HG02571 (cell line): ENCODE data around the gene PCDH15.
"Not testable (repeated sequence)": the region's sequence is repeated elsewhere in the genome, so short reads cannot be mapped to it uniquely, and the experiment has no call there.

ENCODE experiments used
- ATAC-seq: cut with Tn5 transposase; IDR thresholded peaks from one replicate; pipeline ENCODE4 v1.9.1; 2021; ENCODE audit warnings: mild to moderate bottlenecking, moderate library complexity; ENCODE audit not compliant: unreplicated experiment

PCDH15 gene

DNA sequence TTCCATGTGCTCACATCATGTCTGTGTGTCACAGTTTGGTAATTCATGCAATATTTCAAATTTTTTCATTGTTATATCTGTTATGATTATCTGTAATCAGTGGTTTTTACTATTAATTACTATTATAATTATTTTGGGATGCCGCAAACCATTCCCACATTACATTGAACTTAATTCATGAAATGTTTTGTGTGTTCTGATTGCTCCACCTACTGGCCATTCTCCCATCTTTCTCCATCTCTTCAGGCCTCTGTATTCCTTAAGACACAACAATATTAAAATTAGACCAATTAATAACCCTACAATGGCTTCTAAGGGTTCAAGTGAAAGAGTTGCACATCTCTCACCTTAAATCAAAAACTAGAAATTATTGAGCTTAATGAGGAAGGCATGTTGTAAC lies 398.5 kb downstream of the PCDH15 start:
- no peak for ATAC-seq

DNA sequence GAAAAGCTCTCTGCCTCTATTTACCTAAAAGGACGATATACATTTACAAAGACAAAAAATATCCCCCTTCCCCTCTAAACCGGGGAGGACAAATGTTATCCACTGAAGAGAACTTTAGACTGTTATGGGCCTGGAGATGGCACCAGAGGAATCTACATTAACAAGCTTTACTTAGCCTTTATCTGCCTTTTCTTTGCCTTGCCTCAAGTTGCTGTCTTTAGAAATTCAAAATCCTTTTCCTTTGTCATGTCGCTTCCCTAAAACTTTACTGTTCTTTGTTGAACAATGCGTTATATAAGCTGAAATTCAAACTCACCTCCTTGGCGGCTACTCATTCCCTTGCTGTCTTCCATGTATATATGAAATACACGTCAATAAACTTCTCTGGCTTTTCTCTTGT lies 405.0 kb downstream of the PCDH15 start:
- no peak for ATAC-seq

DNA sequence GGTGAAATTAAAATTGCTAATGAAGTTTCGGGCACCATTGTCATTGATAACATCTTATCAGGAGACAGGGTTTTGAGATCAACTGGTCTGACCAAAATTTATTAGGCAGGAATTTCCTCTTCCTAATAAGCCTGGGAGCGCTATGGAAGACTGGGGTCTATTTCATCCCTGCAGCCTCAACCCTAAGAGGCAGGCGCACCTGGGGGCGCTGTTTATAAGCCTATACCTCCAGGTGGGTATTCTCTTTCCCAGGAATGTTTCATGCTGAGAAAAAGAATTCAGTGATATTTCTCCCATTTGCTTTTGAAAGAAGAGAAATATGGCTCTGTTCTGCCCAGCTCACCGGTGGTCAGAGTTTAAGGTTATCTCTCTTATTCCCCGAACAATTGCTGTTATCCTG lies 406.4 kb downstream of the PCDH15 start:
- not testable (repeated sequence) for ATAC-seq

DNA sequence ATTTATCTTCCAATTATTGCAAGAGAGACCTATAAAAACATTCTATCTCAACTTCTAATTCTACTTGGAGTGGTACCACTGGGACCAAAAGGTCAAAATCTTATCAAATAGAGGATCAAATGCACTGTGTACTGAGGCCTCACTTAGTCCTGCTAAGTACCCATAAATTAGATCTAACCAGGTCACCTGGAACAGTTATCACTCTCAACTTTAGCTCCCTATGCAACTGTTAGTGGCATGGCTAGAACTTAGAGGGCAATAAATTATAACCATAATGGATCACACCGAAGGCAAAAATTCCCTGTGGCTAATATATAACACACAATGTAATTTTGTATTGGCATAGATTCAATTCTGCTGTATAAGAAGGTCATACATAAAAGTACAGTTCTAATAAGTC lies 428.9 kb downstream of the PCDH15 start:
- no peak for ATAC-seq

DNA sequence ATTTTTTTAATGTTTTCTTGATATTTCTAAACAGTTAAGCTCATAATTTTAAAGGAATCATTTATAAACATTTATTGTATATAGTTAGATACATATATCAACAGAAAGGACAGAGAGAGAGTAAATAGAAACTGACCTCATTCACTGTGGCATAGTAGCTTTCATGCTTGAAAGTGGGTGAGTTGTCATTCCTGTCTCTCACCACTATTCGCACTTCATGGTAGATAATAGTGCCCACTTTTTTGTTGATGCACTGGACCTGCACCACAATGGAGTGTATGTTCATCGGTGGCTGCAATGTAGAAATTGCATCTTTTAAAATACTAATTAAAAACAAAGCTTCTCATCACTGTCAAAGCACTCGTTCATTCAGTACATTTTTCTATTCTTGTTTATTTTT lies 432.0 kb downstream of the PCDH15 start:
- ATAC-seq = no peak

DNA sequence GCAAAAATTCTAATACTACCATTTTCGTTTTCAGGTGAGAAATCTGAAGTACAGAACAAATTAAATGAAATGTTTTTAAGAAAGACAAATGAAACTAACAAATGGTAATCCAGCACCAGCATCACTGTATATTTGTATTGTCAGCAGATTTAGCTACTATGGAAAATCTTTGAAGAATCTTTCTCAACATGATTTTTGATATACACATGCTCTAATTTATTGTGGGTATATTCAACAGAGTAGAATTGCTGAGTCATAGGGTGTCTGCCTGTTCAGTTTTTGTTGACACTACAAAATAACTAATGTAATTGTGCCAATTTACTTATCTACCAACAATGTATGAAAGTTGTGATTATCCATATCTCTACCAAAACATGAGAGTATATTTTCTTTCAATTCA lies 437.6 kb downstream of the PCDH15 start:
- no peak for ATAC-seq

DNA sequence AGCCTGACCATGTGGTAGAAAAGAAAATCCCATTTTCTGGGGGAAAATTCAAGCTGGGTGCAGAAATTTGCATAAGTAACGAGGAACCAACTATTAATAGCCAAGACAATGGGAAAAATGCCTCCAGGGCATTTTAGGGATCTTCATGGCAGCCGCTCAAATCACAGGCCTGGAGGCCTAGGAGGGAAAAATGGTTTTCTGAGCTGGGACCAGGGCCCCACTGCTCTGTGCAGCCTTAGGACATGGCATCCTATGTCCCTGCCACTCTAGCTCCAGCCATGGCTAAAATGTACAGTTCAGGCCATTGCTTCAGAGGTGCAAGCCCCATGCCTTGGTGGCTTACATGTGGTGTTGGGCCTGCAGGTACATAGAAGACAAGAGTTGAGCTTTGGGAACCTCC lies 459.0 kb downstream of the PCDH15 start:
- ATAC-seq = no peak

DNA sequence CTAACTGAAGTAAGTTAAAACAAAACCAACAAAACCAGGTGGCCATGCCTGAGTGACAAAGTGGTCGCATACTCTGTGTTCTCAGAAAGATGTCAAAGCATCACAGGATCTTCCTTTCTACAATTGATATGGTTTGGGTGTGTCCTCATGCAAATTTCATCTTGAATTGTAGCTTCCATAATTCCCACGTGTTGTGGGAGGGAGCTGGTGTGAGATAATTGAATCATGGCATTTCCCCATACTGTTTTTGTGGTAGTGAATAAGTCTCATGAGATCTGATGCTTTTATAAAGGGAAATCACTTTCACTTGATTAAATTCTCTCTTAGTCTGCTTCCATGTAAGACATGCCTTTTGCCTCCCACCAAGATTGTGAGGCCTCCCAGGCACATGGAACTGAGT lies 465.7 kb downstream of the PCDH15 start:
- no peak for ATAC-seq

DNA sequence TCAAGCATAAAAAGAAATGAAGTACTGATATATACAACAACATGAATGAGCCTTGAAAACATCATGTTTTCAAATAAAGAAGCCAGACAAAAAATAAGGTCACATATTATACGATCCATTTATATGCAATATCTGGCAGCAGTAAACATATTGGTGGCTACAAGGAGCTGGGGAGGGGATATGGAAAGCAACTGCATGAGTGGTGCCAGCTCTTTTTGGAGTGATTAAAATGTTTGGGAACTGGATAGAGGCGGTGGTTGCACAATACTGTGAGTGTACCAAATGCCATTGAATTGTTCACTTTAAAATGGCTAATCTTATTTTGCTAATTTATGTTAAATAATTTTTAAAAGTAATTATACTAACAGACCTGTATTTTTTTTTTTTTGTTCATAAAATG lies 481.7 kb downstream of the PCDH15 start:
- ATAC-seq = no peak

DNA sequence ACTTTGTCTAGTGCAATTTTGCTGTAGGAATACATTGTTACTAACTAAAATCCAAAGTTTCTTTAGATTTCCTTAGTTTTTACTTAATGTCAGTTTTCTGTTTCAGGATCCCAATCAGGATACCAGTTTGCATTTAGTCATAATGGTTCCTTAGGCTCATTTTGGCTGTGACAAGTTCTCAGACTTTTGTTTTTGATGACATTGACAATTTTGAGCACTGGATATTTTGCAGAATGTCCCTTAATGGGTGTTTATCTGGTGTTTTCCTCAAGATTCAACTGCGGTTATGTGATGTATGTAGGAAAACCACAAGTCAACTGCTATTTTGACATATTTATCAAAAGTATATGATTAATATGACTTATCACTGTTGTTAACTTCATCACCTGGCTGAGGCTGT lies 482.6 kb downstream of the PCDH15 start:
- ATAC-seq = no peak

DNA sequence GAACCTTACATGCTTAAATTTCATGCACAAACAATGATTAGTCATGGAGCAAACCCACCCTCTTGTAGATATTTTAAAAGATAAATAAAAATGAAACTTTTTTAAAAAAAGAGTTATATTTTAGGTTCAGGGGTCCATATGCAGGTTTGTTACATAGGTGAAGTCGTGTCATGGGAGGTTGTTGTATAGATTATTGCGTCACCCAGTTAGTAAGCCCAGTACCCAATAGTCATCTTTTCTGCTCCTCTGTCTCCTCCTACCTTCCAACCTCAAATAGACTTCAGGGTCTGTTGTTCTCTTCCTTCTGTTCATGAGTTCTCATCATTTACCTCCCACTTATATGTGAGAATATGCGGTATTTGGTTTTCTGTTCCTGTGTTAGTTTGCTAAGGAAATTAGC lies 486.6 kb downstream of the PCDH15 start:
- ATAC-seq = no peak

DNA sequence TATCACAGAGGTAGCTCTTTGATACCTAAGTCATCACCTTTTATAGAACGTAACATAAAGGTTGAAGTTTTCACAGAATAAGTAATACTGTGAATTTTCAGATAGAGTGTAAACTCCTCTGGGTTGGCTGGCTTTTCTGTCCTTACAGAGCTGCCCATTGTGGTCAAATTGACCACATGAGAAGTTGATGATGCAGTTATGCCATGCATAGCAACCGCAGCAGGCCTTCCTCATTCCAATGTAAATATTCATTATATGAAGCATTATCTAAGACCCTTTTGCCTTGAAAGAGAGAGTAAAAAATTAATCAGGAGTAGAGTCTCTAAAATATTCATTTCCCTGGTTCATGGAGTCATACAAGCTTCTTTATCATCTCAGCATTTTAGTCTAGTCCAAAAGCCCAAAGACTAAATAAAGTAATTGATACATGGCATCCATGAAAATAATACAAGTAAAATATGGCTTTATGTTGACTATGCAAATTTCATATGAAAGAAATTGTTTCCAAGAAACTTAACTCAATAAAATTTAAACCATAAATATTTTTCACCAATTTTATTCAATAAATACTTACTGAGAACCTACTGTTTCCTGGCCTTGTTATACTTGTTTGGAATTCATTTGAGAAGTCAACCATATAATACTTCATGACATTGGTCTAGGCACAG lies 516.4 kb downstream of the PCDH15 start:
- ATAC-seq = no peak

DNA sequence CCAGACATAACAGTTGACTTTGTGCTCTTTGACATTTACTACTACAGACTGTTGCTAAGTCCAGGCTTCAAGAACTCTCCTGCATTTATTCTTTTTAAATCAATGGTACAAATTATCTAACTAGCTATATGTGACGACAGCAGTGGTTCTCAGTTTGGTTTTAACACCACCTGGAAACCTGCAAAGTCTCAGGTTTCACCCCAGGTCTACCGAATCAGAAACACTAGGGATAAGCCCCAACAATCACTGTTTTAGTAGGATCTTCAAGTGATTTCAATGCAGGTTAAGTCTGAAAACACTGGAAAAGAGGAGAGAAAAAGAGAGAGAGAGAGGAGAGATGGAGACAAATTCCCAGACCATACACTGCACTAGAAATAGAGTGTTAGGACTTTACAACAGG lies 519.0 kb downstream of the PCDH15 start:
- ATAC-seq = no peak

DNA sequence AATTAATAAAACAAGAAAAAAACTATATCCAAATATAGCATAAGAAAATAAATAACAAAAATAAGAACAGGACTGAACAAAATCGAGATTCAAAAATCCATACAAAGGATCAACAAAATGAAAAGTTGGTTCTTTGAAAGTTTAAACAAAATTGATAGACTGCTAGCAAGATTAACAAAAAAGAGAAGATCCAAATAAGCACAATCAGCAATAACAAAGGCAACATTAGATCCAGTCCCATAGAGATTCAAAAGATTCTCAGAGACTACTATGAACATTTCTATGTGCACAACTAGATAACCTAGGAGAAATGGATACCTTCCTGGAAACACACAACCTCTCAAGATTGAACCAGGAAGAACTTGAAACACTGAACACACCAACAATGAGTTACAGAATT lies 534.6 kb downstream of the PCDH15 start:
- ATAC-seq = no peak

DNA sequence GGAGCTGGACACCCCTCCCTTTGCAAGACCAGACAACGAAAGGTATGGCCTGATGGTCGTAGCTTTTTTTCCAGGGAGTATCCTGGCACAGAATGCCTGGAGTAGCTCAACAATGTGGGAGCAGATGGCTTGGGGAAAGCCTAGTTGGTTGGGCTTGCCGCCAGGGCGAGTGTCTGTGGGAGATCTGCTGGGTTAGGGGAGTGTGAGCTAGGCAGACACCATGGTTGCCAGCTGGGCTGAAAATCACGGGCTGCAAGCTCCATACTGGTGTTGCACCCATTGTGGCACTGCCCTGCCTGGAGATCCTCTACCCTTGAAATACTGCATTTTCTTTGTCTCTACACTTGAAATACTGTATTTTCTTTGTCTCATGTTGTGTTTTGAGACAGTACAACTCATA lies 538.3 kb downstream of the PCDH15 start:
- ATAC-seq = no peak

DNA sequence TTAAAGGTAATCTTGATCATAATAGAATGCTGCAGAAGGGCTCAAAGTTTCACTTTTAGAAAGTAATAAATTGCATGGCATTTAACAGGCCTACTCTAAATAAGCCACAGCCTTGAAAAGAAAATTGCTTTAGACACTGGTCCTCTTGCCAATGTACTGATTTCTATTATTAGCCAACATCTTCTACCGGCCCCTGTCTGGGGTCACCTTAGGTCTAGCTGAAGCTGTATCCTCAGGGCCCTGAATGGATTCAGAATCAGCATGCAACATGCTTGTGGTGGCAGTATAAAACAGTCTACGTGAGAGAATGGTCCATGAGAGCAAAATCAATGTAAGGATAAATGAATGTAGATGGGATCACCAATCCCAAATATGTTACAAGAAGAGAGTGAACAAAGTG lies 541.9 kb downstream of the PCDH15 start:
- ATAC-seq = no peak

DNA sequence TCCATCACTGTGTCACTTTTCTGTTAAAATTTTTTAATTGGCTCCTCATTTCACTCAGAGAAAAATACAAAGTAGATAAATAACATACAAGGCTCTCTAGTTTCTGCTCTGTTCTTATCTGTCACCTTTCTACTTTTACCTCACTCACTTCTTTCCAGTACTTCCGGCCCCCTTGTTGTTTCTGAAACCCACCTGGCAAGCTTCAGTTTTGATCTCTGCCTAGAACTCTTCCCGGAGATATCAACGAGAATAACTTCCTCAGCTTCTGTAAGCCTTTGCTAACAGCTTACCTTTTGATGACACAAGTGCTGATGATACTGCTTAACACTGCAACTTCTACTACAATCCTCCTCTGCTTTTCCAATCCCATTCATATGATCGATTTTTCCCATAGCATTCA lies 566.2 kb downstream of the PCDH15 start:
- ATAC-seq = no peak

DNA sequence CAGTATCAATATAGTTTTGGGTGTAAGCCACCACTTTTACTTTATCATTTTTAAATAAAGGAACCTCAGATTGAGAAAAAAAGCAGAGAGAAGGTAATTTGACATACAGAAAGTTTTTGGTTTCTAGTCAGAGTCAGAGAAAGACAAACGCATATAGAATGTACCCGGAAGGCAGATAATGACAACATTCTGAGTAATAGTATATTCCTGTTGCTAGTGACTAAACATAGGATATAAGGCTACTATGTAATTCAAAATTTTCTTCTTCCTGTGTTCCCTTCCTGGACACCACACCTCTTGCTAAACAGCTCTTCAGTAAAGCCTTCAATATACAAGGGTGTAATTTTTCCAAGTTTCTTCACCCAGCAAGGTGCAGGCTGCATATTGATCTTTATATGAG lies 597.6 kb downstream of the PCDH15 start:
- no peak for ATAC-seq

DNA sequence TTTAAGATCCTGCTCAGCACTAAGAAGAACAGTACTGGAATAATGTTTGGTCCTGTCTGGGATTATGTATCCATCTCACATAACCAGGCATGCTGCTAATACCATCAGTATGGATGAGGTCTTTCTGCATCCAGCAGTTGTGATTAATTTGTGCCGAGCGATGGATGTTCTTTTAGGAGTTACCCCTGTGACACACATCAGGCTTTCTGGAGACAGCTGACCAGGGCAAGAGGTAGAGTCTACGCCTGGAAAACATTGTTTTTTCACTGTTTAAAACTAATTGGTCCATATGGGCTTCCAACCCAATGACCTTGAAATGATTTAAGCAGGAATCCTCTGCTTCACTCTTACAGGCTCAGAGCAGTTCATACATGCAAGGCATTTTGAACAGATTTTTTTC lies 603.0 kb downstream of the PCDH15 start:
- ATAC-seq = no peak

DNA sequence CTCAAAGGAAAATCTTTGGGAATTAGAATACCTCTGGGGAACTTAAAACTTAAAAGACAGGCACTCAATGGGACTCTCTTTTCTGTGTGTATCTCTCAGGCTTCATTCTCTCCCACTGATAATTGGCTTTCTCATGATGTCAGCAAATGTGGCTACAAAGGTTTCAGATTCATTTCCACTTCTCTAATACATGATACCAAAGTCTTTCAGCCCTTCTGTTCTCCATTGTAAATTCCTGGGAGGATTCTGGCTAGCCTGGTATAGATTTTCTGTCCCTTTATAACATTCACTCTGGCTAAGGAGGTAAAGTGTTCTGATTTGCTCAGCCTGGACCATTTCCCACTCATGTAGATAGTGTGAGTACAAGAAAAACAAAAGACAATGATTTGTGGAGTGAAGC lies 606.2 kb downstream of the PCDH15 start:
- ATAC-seq = no peak

DNA sequence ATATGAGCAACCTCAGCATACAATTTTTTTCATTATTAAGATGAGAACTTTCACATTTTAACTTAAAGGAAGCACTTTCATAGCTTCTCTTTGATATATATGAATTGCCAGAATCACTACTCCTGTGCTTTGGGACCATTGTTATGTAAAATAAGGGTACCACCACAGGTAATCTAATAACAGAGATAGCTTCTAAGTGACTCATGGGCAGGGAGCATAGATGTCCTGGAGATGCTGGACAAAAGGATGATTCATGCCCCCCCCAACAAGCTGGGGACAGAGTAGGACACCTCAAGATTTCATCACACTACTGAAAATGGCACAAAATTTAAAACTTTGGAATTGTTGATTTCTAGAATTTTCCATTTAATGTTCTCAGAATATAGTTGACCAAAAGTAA lies 641.1 kb downstream of the PCDH15 start:
- no peak for ATAC-seq

DNA sequence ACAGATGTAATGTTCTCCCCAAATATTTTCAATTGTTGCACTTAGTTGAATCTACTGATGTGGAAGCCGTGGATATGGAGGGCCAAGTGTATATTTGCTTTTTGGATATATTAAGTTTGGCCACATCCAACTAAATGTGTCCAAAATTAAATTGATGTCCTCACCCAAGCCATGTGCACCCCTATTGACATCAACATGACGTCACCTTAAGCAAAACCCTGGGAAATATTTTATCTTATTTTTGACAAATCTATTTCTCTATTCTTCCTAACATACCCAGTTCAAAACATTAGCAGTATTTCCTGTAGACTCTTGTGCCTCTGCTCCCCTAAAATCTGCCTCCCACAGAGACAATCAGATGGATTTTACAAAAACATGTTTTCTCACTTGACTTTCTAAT lies 652.5 kb downstream of the PCDH15 start:
- no peak for ATAC-seq

DNA sequence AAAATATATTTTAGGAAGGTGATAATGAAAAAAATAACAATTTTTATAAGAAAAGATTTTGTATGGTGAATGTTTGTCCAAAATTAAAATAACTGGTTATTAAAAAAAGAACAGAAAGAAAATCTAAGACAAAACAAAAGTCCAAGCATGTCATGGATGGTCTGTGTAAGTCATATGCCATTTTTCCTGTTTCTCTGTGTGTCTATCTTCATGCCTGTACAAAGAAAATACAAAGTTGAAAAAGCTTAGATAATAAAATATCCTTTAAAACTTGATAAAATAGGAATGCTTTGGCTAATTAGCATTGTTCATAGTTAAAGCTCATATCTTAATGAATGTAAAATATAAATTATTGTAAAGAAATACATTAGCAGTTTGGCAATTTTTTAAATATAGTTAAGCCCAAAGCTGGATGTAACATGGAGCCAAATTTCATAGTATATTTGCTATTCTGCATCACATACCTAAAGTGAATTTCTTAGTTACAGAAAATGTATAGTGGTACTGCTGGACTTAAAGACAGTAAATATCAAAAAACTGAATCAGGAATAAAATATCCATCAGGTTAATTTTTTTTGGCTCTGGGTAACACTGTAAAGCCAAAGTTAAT lies 661.1 kb downstream of the PCDH15 start:
- ATAC-seq = no peak
